Measurements from ENCODE around the gene STPG4.

- TF ChIP-seq ZNF670 (tag by site-specific recombination; IDR thresholded peaks at IDR 0.05; ENCODE audit: low read depth) = no peak
- no peak for TF ChIP-seq ZFP3 (tag by site-specific recombination; IDR thresholded peaks at IDR 0.05; ENCODE audit: low read depth)
- no peak for TF ChIP-seq CTCF (tag by site-specific recombination; IDR thresholded peaks at IDR 0.05)
- TF ChIP-seq ZNF114 (tag by site-specific recombination; IDR thresholded peaks at IDR 0.05) = no peak
- no peak for TF ChIP-seq PBX3 (CRISPR knock-in tag; IDR thresholded peaks at IDR 0.05)
- no peak for TF ChIP-seq KLF9 (tag by site-specific recombination; IDR thresholded peaks at IDR 0.05; ENCODE audit: low read depth)
- TF ChIP-seq ZSCAN23 (tag by site-specific recombination; IDR thresholded peaks at IDR 0.05) = no peak
- TF ChIP-seq ZFP69B (tag by site-specific recombination; IDR thresholded peaks at IDR 0.05) = no peak
- TF ChIP-seq ZIC2 (tag by site-specific recombination; IDR thresholded peaks at IDR 0.05) = no peak
- TF ChIP-seq ZNF776 (tag by site-specific recombination; IDR thresholded peaks at IDR 0.05; ENCODE audit: borderline replicate concordance) = no peak
- no peak for TF ChIP-seq ZNF621 (tag by site-specific recombination; IDR thresholded peaks at IDR 0.05)
Measured at GRCh38 chr2:47067788-47068407, 87.2 kb downstream of the STPG4 start.

All from HEK293 (cell line).